KMS-11 (cell line): ENCODE measurements around the gene PIP4K2C.
A peak's percentile ranks its signal among the peaks of the same experiment; 100 is the strongest.

Experiments used
- H2AFZ ChIP-seq: fragments of 200-600 bp; sonication (generic); 2 replicates; pipeline ENCODE4 v1.6.1; 2016; ENCODE audit warnings: antibody characterized with exemption, mixed run types, low read depth
- H3K27ac ChIP-seq: fragments of 200-600 bp; sonication (generic); 2 replicates; pipeline ENCODE4 v1.6.1; 2016; ENCODE audit warnings: mild to moderate bottlenecking, mixed run types
- H3K27me3 ChIP-seq: fragments of 200-600 bp; sonication (generic); 2 replicates; pipeline ENCODE4 v1.6.1; 2017; ENCODE audit warnings: mild to moderate bottlenecking, low read depth, mixed run types, moderate library complexity; ENCODE audit not compliant: insufficient read depth
- H3K36me3 ChIP-seq: fragments of 200-600 bp; sonication (generic); 2 replicates; pipeline ENCODE4 v1.6.1; 2017; ENCODE audit warnings: mild to moderate bottlenecking, mixed run types; ENCODE audit not compliant: insufficient read depth
- H3K4me1 ChIP-seq: fragments of 200-600 bp; sonication (generic); 2 replicates; pipeline ENCODE4 v1.6.1; 2016; ENCODE audit warnings: mild to moderate bottlenecking, low read depth, mixed run types; ENCODE audit not compliant: poor library complexity, severe bottlenecking
- H3K4me2 ChIP-seq: fragments of 200-600 bp; sonication (generic); 2 replicates; pipeline ENCODE4 v1.7.0; 2016; ENCODE audit warnings: mild to moderate bottlenecking, mixed run types
- H3K4me3 ChIP-seq: fragments of 200-600 bp; sonication (generic); IDR thresholded peaks from 2 replicates; pipeline ENCODE4 v1.6.1; 2017; ENCODE audit warnings: low read depth, low read length, mixed read lengths; ENCODE audit not compliant: insufficient read depth
- H3K79me2 ChIP-seq: fragments of 200-600 bp; sonication (generic); 2 replicates; pipeline ENCODE4 v1.6.1; 2016; ENCODE audit warnings: low read depth, mixed run types; ENCODE audit not compliant: insufficient read depth
- H3K9ac ChIP-seq: fragments of 200-600 bp; sonication (generic); 2 replicates; pipeline ENCODE4 v1.6.1; 2016; ENCODE audit warnings: mild to moderate bottlenecking, mixed run types
- H4K20me1 ChIP-seq: fragments of 200-600 bp; sonication (generic); 2 replicates; pipeline ENCODE4 v1.6.1; 2016; ENCODE audit warnings: mild to moderate bottlenecking, mixed run types; ENCODE audit not compliant: insufficient read depth
- CTCF ChIP-seq: fragments of 200-600 bp; sonication (generic); conservative IDR thresholded peaks from 2 replicates; pipeline ENCODE4 v1.6.1; 2017; ENCODE audit warnings: low read depth, mild to moderate bottlenecking, antibody characterized with exemption, low read length, moderate library complexity, mixed read lengths

PIP4K2C gene

GRCh38 chr12:57619434-57620244 lies 28.6 kb downstream of the PIP4K2C start:
- H3K4me1 ChIP-seq = peaks cover 15% of the 10 kb centered on the region
- H4K20me1 ChIP-seq = no peaks in the 10 kb centered on the region
- no peak overlapping the region for H3K9ac ChIP-seq
- no peak overlapping the region for H3K27ac ChIP-seq
- no peaks in the 10 kb centered on the region for H3K79me2 ChIP-seq
- no peak for TF ChIP-seq CTCF
- H2AFZ ChIP-seq = no peak overlapping the region
- H3K27me3 ChIP-seq = peaks cover 18% of the 10 kb centered on the region
- H3K36me3 ChIP-seq = no peaks in the 10 kb centered on the region
- H3K4me3 ChIP-seq = no peak overlapping the region
- H3K4me2 ChIP-seq = no peak overlapping the region

DNA sequence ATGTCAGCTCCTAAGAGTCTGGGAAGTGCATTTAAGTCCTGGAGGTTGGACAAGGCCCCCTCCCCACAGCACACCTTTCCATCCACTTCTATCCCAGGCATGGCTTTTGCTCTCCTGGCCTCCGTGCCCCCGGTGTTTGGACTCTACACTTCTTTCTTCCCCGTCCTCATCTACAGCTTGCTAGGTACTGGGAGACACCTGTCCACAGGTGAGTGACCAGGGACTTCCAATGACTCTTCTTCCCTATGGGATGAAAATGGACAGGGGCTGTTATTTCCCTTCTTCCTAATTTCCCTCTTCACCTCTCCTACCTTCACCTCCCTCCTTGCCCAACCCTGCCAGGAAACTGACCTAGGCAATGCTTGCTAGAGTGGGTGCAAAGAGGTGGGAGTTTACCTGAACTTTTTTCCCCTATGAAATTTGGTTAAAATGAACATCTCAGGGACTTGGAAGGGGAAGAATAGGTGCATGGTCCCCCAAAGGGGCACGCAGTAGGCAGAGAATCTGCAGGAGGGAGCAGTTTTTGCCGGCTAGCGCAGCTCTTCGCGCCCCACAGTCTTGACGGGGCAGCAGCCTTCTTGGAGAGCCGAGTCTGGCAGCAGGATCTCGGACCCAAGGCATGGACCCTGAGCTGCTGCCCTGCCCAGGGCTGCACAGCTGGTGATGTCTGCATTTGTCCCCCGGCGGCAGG lies 29.4 kb downstream of the PIP4K2C start:
- Histone ChIP-seq H3K27me3 (peaks cover 18% of the 10 kb centered on the region), H4K20me1 (no peaks in the 10 kb centered on the region), H2AFZ (no peak overlapping the region), H3K4me3 (no peak overlapping the region), H3K9ac (no peak overlapping the region), H3K4me1 (peaks cover 7% of the 10 kb centered on the region), H3K4me2 (no peak overlapping the region), H3K79me2 (no peaks in the 10 kb centered on the region), H3K27ac (no peak overlapping the region), H3K36me3 (no peaks in the 10 kb centered on the region)
- TF ChIP-seq CTCF = no peak

- Histone ChIP-seq H3K27ac (no peak overlapping the region), H4K20me1 (no peaks in the 10 kb centered on the region), H3K27me3 (peaks cover 18% of the 10 kb centered on the region), H3K36me3 (no peaks in the 10 kb centered on the region), H3K79me2 (no peaks in the 10 kb centered on the region), H3K4me1 (peaks cover 5% of the 10 kb centered on the region), H2AFZ (peak overlapping the region; percentile 82), H3K9ac (peak overlapping the region; percentile 39; the same call in 1 of the 2 replicates), H3K4me2 (peak overlapping the region; percentile 77), H3K4me3 (no peak overlapping the region)
- TF ChIP-seq CTCF = no peak
Observed at GRCh38 chr12:57620936-57621496, 30.0 kb downstream of the PIP4K2C start.

- no peaks in the 10 kb centered on the region for H3K79me2 ChIP-seq
- H4K20me1 ChIP-seq = no peaks in the 10 kb centered on the region
- H3K36me3 ChIP-seq = no peaks in the 10 kb centered on the region
- peaks cover 18% of the 10 kb centered on the region for H3K27me3 ChIP-seq
- peaks cover 5% of the 10 kb centered on the region for H3K4me1 ChIP-seq
- peak overlapping the region; percentile 82 for H2AFZ ChIP-seq
- no peak overlapping the region for H3K4me3 ChIP-seq
- peak overlapping the region; percentile 39 for H3K9ac ChIP-seq
- H3K27ac ChIP-seq = no peak overlapping the region
- TF ChIP-seq CTCF = peak; percentile 99
- H3K4me2 ChIP-seq = peak overlapping the region; percentile 77
Observed at GRCh38 chr12:57621497-57622292, 30.7 kb downstream of the PIP4K2C start.
